Fibroblast of skin of right quadriceps (primary cell): ENCODE data around the gene GPC4.
"Not testable (repeated sequence)": the region's sequence is repeated elsewhere in the genome, so short reads cannot be mapped to it uniquely, and the experiment has no call there.

Experiments
- DNase-seq: peaks from one replicate; pipeline ENCODE4 v3.0.0-alpha.2; 2013

The GPC4 gene

DNA sequence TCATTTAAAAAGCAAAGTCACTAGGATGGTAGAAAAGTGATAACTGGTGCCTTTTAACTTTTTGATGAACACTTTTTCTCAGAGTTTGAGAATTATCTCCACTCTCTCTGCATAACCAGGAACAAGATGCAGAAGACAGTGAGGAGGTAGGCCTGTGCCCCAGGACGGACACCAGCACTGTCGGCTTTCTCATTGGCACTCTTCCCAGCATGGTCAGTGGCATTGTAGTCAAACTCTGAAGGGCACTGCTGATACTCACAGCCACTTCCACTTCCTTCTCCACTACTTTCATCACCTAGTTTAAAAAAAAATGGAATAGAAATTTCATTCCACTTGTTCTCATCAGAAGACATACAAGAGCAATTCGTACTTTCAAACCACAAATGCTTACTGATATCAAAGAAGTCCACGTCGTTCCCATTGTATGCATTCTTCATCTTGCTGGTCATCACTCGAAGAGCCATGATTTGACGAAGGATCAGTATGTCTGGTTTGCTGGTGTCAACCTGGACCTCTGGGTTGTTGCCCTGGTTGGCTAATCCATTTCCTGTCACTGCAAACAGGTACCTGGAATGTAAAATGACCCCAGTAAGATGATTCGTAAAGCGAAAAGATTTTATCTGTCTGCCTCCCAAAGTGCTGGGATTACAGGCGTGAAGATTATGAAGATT lies 112.4 kb downstream of the GPC4 start:
- no peak for DNase-seq

DNA sequence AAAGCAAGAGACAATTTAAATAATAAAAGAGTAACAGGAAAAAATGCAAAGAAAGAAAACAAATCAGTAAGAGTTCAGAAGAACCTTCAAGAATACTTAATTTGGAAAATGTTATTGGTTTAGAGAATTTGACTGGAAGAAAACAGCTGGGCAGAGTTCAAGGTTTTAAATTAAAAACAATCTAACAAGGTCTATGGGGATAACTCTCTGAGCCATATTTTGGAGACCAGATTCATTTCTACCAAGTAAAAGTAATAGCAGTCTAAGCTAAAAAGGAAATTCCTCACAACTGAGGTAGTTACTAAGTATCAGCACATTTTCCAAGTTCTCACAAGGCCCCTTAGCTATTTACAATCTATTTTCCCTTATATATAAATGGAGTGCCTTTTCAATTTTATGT lies 114.7 kb downstream of the GPC4 start:
- no peak for DNase-seq

GRCh38 chrX:133297284-133297683 lies 118.0 kb downstream of the GPC4 start:
- DNase-seq: peak; percentile 85

DNA sequence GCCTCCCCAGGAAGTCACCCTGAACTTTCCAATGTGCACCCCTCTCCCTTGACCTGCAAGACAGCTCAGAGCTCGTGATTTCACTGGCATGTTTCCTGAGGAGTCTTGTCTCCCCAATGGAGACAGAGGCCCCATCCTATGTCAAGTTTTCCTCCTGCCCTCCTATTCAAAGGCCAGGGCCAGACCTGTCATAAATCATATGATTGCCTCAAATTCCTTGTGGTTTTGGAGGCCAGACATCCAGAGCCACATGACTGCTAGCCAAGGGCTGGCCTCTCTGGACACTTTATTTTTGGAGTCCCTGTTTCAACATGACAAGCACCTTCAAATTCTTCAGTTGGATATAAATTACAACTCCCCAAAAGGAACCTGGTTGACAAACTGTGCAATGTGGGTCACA lies 121.2 kb downstream of the GPC4 start:
- DNase-seq: peak; percentile 25

DNA sequence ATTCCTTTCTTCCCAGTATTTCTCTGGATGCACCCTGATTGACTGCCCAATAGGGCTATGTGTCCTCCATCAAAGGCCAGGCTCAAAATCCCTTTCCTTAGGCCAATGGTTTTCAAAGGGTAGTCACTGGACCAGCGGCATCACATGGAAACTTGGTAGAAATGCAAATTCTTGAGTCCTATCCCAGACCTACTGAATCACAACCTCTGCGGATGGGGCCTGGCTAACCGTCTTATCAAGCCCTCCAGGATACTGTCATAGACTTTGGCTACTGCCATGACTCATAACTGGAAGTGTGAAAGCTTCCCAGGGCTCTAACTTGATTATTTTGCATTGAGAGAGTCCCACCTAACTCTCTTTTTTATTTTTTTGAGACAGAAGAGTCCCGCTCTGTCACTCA lies 125.2 kb downstream of the GPC4 start:
- peak; percentile 6 for DNase-seq

DNA sequence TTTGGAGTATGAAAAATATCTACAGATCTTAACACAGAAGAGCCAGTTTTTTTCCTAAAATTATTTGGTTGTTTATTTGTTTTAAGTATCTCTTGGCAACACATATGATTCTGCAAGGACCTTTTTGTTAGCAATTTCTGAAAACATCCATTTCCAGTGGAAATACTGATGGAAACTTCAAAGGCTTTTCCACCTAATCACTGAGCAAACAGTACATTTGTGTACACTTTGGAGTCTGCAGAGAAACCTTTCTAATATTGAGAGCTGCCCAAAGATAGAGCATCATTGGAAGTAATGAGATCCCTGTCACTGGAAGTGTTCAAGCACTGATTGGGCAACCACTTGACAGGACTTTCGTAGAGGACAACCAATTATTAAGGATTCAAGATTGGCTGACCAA lies 127.4 kb downstream of the GPC4 start:
- no peak for DNase-seq

- no peak for DNase-seq
These were observed 129.9 kb downstream of the GPC4 start for GRCh38 chrX:133285341-133285740.

GRCh38 chrX:133279112-133279730 lies 136.1 kb downstream of the GPC4 start:
- not testable (repeated sequence) for DNase-seq

- DNase-seq: no peak
These were observed 142.1 kb downstream of the GPC4 start for GRCh38 chrX:133273180-133273579.

DNA sequence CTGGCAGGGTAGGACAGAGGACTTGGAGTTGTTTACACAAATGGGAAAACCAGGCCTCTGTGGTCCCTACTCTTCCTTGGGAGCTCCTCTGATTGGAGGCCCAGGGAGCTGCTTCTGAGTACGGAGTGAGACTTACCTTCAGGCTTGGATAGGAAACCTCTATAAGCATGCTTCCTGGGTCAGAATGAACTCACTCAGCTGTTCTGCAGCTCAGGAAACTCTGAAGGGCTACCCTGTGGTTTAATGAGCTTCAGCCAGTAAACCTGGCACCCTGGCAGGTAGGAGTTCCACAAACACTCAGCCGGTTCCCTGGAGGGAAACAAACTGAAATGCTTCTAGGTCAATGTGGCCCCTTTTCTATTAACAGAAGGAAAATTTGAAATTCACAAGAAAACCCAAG lies 146.1 kb downstream of the GPC4 start:
- DNase-seq: no peak

DNA sequence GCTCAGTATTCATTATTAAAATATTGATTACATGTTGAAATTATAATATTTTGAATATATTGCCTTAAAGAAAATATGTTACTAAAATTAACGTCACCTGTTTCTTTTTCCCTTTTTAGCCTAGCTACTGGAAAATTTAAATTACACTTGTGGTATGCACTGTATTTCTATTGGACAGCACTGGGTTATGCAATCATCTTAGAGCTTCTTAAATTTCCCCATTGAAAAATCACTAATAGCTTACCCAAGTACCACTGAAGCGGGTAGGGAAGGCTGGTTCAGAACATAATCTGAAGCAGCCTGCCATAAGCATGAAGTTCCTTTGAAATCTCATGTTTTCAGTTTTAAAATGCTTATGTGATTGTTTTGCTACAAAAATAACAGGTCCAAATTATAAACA lies 147.7 kb downstream of the GPC4 start:
- DNase-seq: no peak

- DNase-seq: no peak
These were observed 150.0 kb downstream of the GPC4 start for GRCh38 chrX:133265331-133265730.

DNA sequence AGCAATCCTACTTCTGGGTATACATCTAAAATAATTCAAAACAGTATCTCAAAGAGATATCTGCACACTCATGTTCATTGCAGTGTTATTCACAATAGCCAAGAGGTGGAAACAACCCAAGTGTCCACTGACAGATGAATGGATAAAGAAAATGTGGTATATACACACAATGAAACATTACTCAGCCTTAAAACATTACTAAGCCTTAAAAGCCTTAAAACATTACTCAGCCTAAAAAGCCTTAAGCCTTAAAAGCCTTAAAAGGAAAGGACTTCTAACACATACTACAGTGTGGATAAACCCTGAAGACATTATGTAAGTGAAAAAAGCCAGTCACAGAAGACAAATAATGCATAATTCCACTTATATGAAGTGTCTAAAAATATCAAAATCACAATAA lies 156.8 kb downstream of the GPC4 start:
- DNase-seq: peak; percentile 66

- peak; percentile 45 for DNase-seq
These were observed 160.6 kb downstream of the GPC4 start for GRCh38 chrX:133254666-133255065.

DNA sequence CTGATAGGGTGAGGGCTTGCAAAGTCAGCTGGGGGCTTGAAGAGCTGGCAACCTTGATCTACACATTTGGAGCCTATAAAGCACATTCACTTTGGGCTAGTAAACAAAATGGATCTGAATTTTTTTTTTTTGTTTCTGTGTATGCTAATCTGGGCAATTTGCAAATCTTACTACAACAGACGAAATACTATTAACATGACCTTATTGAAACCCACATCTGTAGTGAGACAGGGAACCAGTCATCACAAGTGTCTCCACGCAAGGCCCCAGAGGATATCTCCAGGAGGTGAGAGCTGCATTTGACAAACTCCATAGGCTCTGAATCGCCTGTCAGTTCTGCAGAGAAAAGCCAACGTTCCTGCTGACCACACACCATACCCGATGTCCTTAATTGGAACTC lies 164.1 kb downstream of the GPC4 start:
- no peak for DNase-seq

GRCh38 chrX:133250184-133251100 lies 164.8 kb downstream of the GPC4 start:
- DNase-seq: no peak
